ENCODE measurements around the gene HDAC3. TPM values are rescaled to one million over a fixed set of nuclear protein-coding genes. Genes with fewer than 3 reads are reported as not detected.

HDAC3 gene
- total RNA-seq, 6 experiments from 2014 or later: 18.2 to 26.5 (median 23.3) TPM

- H3K4me1 ChIP-seq: peaks cover 0 to 8% (median 0%) of the 10 kb centered on the region in 4 donors
- TF ChIP-seq, protein P1, sequence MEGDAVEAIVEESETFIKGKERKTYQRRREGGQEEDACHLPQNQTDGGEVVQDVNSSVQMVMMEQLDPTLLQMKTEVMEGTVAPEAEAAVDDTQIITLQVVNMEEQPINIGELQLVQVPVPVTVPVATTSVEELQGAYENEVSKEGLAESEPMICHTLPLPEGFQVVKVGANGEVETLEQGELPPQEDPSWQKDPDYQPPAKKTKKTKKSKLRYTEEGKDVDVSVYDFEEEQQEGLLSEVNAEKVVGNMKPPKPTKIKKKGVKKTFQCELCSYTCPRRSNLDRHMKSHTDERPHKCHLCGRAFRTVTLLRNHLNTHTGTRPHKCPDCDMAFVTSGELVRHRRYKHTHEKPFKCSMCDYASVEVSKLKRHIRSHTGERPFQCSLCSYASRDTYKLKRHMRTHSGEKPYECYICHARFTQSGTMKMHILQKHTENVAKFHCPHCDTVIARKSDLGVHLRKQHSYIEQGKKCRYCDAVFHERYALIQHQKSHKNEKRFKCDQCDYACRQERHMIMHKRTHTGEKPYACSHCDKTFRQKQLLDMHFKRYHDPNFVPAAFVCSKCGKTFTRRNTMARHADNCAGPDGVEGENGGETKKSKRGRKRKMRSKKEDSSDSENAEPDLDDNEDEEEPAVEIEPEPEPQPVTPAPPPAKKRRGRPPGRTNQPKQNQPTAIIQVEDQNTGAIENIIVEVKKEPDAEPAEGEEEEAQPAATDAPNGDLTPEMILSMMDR (IDR thresholded peaks at IDR 0.05): no peak
- no peak for TF ChIP-seq POLR2A (IDR thresholded peaks at IDR 0.05)
- no peaks in the 10 kb centered on the region for H3K9me3 ChIP-seq
- no peak overlapping the region for H3K4me3 ChIP-seq
- intact Hi-C loops (cut with DNase I): no loop called here
- no peak overlapping the region for H3K27ac ChIP-seq
- H3K27me3 ChIP-seq: no peaks in the 10 kb centered on the region
- H3K36me3 ChIP-seq: no peaks in the 10 kb centered on the region
- ATAC-seq (no peak), DNase-seq (no peak)
- WGBS (ENCODE audit: insufficient coverage, low coverage, low lambda C conversion rate, missing lambda C conversion rate): no CpG with 5 or more reads among the region's 2 CpGs
These were observed 5.1 kb upstream of the HDAC3 start for GRCh38 chr5:141641634-141642267.

- 81% methylated on average over 6 of the region's 9 CpGs for WGBS (ENCODE audit: insufficient coverage, low coverage, low lambda C conversion rate, missing lambda C conversion rate)
- no peak for DNase-seq
- Histone ChIP-seq H3K27me3 (no peaks in the 10 kb centered on the region), H3K9me3 (no peaks in the 10 kb centered on the region), H3K36me3 (no peaks in the 10 kb centered on the region), H3K4me3 (no peak overlapping the region), H3K27ac (no peak overlapping the region), H3K4me1 (peaks cover 0 to 12% (median 2%) of the 10 kb centered on the region in 4 donors)
- intact Hi-C loops (cut with DNase I): no loop called here
- TF ChIP-seq, protein P1 (IDR thresholded peaks at IDR 0.05): no peak
- TF ChIP-seq POLR2A (IDR thresholded peaks at IDR 0.05): no peak
- no peak for ATAC-seq
These were observed 4.0 kb upstream of the HDAC3 start for GRCh38 chr5:141640698-141641097.

GRCh38 chr5:141640051-141640415 is 3.4 kb upstream of the HDAC3 start:
- Histone ChIP-seq H3K9me3 (no peaks in the 10 kb centered on the region), H3K4me1 (peaks cover 0 to 18% (median 5%) of the 10 kb centered on the region in 4 donors), H3K36me3 (no peaks in the 10 kb centered on the region), H3K4me3 (no peak overlapping the region), H3K27me3 (no peaks in the 10 kb centered on the region), H3K27ac (no peak overlapping the region)
- intact Hi-C loops (cut with DNase I): no loop called here
- no CpG with 5 or more reads among the region's 3 CpGs for WGBS (ENCODE audit: insufficient coverage, low coverage, low lambda C conversion rate, missing lambda C conversion rate)
- ATAC-seq (no peak), DNase-seq (no peak)
- no peak for TF ChIP-seq POLR2A (IDR thresholded peaks at IDR 0.05)
- TF ChIP-seq, protein P1 (IDR thresholded peaks at IDR 0.05): no peak

GRCh38 chr5:141639357-141640050 is 2.9 kb upstream of the HDAC3 start:
- TF ChIP-seq, protein P1 (IDR thresholded peaks at IDR 0.05): no peak
- no peak for TF ChIP-seq POLR2A (IDR thresholded peaks at IDR 0.05)
- ATAC-seq (no peak), DNase-seq (no peak)
- 88% methylated on average over 1 of the region's 12 CpGs for WGBS (ENCODE audit: insufficient coverage, low coverage, low lambda C conversion rate, missing lambda C conversion rate)
- H3K4me1 ChIP-seq: peaks cover 0 to 18% (median 5%) of the 10 kb centered on the region in 4 donors
- H3K36me3 ChIP-seq: no peaks in the 10 kb centered on the region
- no peaks in the 10 kb centered on the region for H3K27me3 ChIP-seq
- H3K27ac ChIP-seq: no peak overlapping the region
- H3K9me3 ChIP-seq: no peaks in the 10 kb centered on the region
- intact Hi-C loops (cut with DNase I): no loop called here
- no peak overlapping the region for H3K4me3 ChIP-seq
